ENCODE measurements around the gene CTR9.

- TF ChIP-seq CTCF (IDR thresholded peaks at IDR 0.05) (no peak), POLR2A (IDR thresholded peaks at IDR 0.05) (no peak), EP300 (IDR thresholded peaks at IDR 0.05) (no peak)
Observed at GRCh38 chr11:10824888-10825287, 73.8 kb downstream of the CTR9 start.

Measured in suprapubic skin (tissue), 3 donors.